H9 (cell line): ENCODE measurements around the gene SPIB. TPM values are rescaled to one million over a fixed set of nuclear protein-coding genes. Genes with fewer than 3 reads are reported as not detected.

Source experiments
- DNase-seq: peaks from one replicate; pipeline ENCODE4 v3.0.0-alpha.2; 2017
- H2AFZ ChIP-seq: one replicate; pipeline ENCODE4 v1.6.1; 2013; ENCODE audit warnings: mild to moderate bottlenecking, low read length, control low read depth, moderate library complexity
- H2AK5ac ChIP-seq: 2 replicates; pipeline ENCODE4 v1.6.1; 2013; ENCODE audit warnings: low read length, control low read depth, mixed read lengths; ENCODE audit not compliant: insufficient read length
- H2BK120ac ChIP-seq: one replicate; pipeline ENCODE4 v1.6.1; 2013; ENCODE audit warnings: low read depth, mild to moderate bottlenecking, low read length, control low read depth, inconsistent platforms; ENCODE audit not compliant: poor library complexity, severe bottlenecking
- H2BK12ac ChIP-seq: 2 replicates; pipeline ENCODE4 v1.6.1; 2013; ENCODE audit warnings: low read length, control low read depth, mixed read lengths, low read depth; ENCODE audit not compliant: insufficient read length
- H2BK15ac ChIP-seq: 2 replicates; pipeline ENCODE4 v1.6.1; 2013; ENCODE audit warnings: low read depth, low read length, control low read depth
- H2BK20ac ChIP-seq: one replicate; pipeline ENCODE4 v1.6.1; 2013; ENCODE audit warnings: low read depth, mild to moderate bottlenecking, low read length, control low read depth, inconsistent platforms; ENCODE audit not compliant: poor library complexity, severe bottlenecking
- H2BK5ac ChIP-seq: 2 replicates; pipeline ENCODE4 v1.6.1; 2013; ENCODE audit warnings: low read length, control low read depth, mixed read lengths; ENCODE audit not compliant: insufficient read length
- H3K14ac ChIP-seq: 2 replicates; pipeline ENCODE4 v1.6.1; 2013; ENCODE audit warnings: low read length, control low read depth; ENCODE audit not compliant: insufficient read depth
- H3K18ac ChIP-seq: 2 replicates; pipeline ENCODE4 v1.6.1; 2013; ENCODE audit warnings: low read depth, mild to moderate bottlenecking, mixed read lengths, low read length, control low read depth; ENCODE audit not compliant: insufficient read length
- H3K23ac ChIP-seq: 2 replicates; pipeline ENCODE4 v1.6.1; 2013; ENCODE audit warnings: low read length, control low read depth, mixed read lengths, low read depth; ENCODE audit not compliant: insufficient read length
- H3K23me2 ChIP-seq: 2 replicates; pipeline ENCODE4 v1.6.1; 2013; ENCODE audit warnings: low read depth, mild to moderate bottlenecking, mixed read lengths, low read length, control low read depth; ENCODE audit not compliant: insufficient read length, poor library complexity, severe bottlenecking
- H3K27ac ChIP-seq: 2 replicates; pipeline ENCODE4 v1.5.1; 2013; ENCODE audit warnings: low read length, control low read depth, mixed read lengths, low read depth; ENCODE audit not compliant: insufficient read length
- H3K27me3 ChIP-seq: 2 replicates; pipeline ENCODE4 v1.6.1; 2013; ENCODE audit warnings: low read length, control low read depth, inconsistent platforms; ENCODE audit not compliant: insufficient read depth
- H3K4ac ChIP-seq: 2 replicates; pipeline ENCODE4 v1.6.1; 2013; ENCODE audit warnings: low read depth, mild to moderate bottlenecking, control low read depth, inconsistent platforms, low read length, moderate library complexity
- H3K4me1 ChIP-seq: 2 replicates; pipeline ENCODE4 v1.6.1; 2013; ENCODE audit warnings: low read length, control low read depth, inconsistent platforms; ENCODE audit not compliant: insufficient read depth
- H3K4me2 ChIP-seq: 2 replicates; pipeline ENCODE4 v1.6.1; 2013; ENCODE audit warnings: low read length, control low read depth, mixed read lengths; ENCODE audit not compliant: insufficient read length, insufficient read depth
- H3K56ac ChIP-seq: 2 replicates; pipeline ENCODE4 v1.6.1; 2013; ENCODE audit warnings: low read depth, mild to moderate bottlenecking, mixed read lengths, low read length, control low read depth; ENCODE audit not compliant: insufficient read length
- H3K79me1 ChIP-seq: 2 replicates; pipeline ENCODE4 v1.6.1; 2013; ENCODE audit warnings: low read depth, mild to moderate bottlenecking, moderate library complexity, low read length, control low read depth, inconsistent platforms; ENCODE audit not compliant: insufficient read depth, poor library complexity, severe bottlenecking
- H3K79me2 ChIP-seq: 2 replicates; pipeline ENCODE4 v1.6.1; 2013; ENCODE audit warnings: low read length, control low read depth, inconsistent platforms; ENCODE audit not compliant: insufficient read depth
- H3K9ac ChIP-seq: 2 replicates; pipeline ENCODE4 v1.6.1; 2013; ENCODE audit warnings: low read length, control low read depth, mixed read lengths; ENCODE audit not compliant: insufficient read length; ENCODE audit errors: extremely low read depth
- H3K9me3 ChIP-seq: one replicate; pipeline ENCODE4 v1.6.1; 2013; ENCODE audit warnings: low read depth, low read length, inconsistent platforms; ENCODE audit not compliant: control insufficient read depth
- H3T11ph ChIP-seq: one replicate; pipeline ENCODE4 v1.6.1; 2013; ENCODE audit warnings: mild to moderate bottlenecking, low read length, control low read depth, inconsistent platforms
- H4K20me1 ChIP-seq: one replicate; pipeline ENCODE4 v1.6.1; 2013; ENCODE audit not compliant: control insufficient read depth, insufficient read length, insufficient read depth
- H4K5ac ChIP-seq: 2 replicates; pipeline ENCODE4 v1.6.1; 2013; ENCODE audit warnings: low read depth, mild to moderate bottlenecking, mixed read lengths, low read length, control low read depth; ENCODE audit not compliant: insufficient read length
- H4K8ac ChIP-seq: replicated peaks from 2 replicates; pipeline ENCODE4 v1.6.1; 2013; ENCODE audit warnings: low read length, control low read depth, mixed read lengths, low read depth; ENCODE audit not compliant: insufficient read length
- H4K91ac ChIP-seq: 2 replicates; pipeline ENCODE4 v1.6.1; 2013; ENCODE audit warnings: low read depth, mild to moderate bottlenecking, moderate library complexity, mixed read lengths, low read length, control low read depth; ENCODE audit not compliant: insufficient read length
- H3K27ac Mint-ChIP-seq, 3 experiments: 2 replicates in 2 of 3; 3 replicates in 1 of 3; pipeline ENCODE4 v1.8.0; 2020 to 2021; ENCODE audit warnings: mixed read lengths in 3 of 3, mild to moderate bottlenecking in 1 of 3, moderate library complexity in 1 of 3
- H3K27me3 Mint-ChIP-seq: 2 replicates; pipeline ENCODE4 v1.8.0; 2021; ENCODE audit warnings: low read depth, mild to moderate bottlenecking, moderate library complexity, mixed read lengths
- H3K36me3 Mint-ChIP-seq, 3 experiments: 2 replicates in 2 of 3; 3 replicates in 1 of 3; pipeline ENCODE4 v1.8.0; 2020 to 2021; ENCODE audit warnings: low read depth in 3 of 3, mixed read lengths in 3 of 3; ENCODE audit not compliant: insufficient read depth in 1 of 3
- H3K4me1 Mint-ChIP-seq, 2 experiments: 2 replicates each; pipeline ENCODE4 v1.8.0; 2020; ENCODE audit warnings: mixed read lengths in 2 of 2
- H3K4me3 Mint-ChIP-seq, 2 experiments: 2 replicates in 1 of 2; 3 replicates in 1 of 2; pipeline ENCODE4 v1.8.0; 2020 to 2021; ENCODE audit warnings: mild to moderate bottlenecking in 2 of 2, mixed read lengths in 2 of 2, moderate library complexity in 1 of 2
- H3K9me3 Mint-ChIP-seq, 2 experiments: 2 replicates in 1 of 2; 3 replicates in 1 of 2; pipeline ENCODE4 v1.8.0; 2020; ENCODE audit warnings: mild to moderate bottlenecking in 2 of 2, mixed read lengths in 2 of 2, moderate library complexity in 1 of 2
- WGBS: extraction: QIAGEN DNeasy Blood & Tissue Kit; methylation state at CpG from one replicate; pipeline ENCODE4 v1.1.7; 2013; ENCODE audit warnings: missing lambda C conversion rate, low lambda C conversion rate, mixed read lengths; ENCODE audit not compliant: insufficient read length; ENCODE audit errors: extremely low coverage; 5-methylcytosine and 5-hydroxymethylcytosine counted together
- total RNA-seq: library from RNA; stranded (reverse); gene quantifications from 2 replicates; pipeline ENCODE4 v1.2.1, GENCODE V29; 2021
- TF ChIP-seq, protein P1 (sequence below): fragments of 200-600 bp; sonication (generic); conservative IDR thresholded peaks from 3 replicates; pipeline ENCODE4 v1.8.0; 2021; ENCODE audit warnings: antibody characterized with exemption, mild to moderate bottlenecking

Gene SPIB
- total RNA-seq, 1 experiment from 2014 or later, result 33.3 TPM

DNA sequence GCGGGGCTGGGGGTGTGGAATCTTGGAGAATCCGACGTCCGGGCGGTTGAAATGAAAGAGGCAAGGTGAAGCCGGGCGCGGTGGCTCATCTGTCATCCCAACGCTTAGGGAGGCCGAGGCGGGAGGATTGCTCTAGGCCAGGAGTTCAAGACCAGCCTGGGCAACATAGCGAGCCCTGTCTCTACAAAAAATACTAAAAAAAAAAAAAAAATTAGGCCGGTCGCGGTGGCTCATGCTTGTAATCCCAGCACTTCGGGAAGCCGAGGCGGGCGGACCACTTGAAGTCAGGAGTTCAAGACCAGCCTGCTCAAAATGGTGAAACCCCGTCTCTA lies 58.1 kb downstream of the SPIB start:
- no peak overlapping the region for H3T11ph ChIP-seq
- H2BK15ac ChIP-seq, result no peak overlapping the region
- H2BK5ac ChIP-seq, result no peak overlapping the region
- Mint-ChIP-seq H3K9me3 (peaks cover 10 to 21% of the 10 kb centered on the region in 2 experiments), H3K27me3 (peaks cover 2% of the 10 kb centered on the region; the same call in 1 of the 2 replicates), H3K4me1 (peaks cover 8 to 21% of the 10 kb centered on the region in 2 experiments), H3K36me3 (peaks cover 32 to 39% (median 36%) of the 10 kb centered on the region in 3 experiments), H3K4me3 (peak overlapping the region; percentile 96 to 99), H3K27ac (peak overlapping the region; percentile 98 to 99 (median 98))
- H2BK12ac ChIP-seq, result no peak overlapping the region
- no peaks in the 10 kb centered on the region for H3K27me3 ChIP-seq
- no CpG with 5 or more reads among the region's 20 CpGs for WGBS
- H4K5ac ChIP-seq, result no peak overlapping the region
- DNase-seq, result no peak
- no peak overlapping the region for H3K27ac ChIP-seq
- no peak overlapping the region for H3K9ac ChIP-seq
- no peak overlapping the region for H2BK20ac ChIP-seq
- H3K14ac ChIP-seq, result no peak overlapping the region
- H4K20me1 ChIP-seq, result no peaks in the 10 kb centered on the region
- H3K23me2 ChIP-seq, result no peaks in the 10 kb centered on the region
- H4K8ac ChIP-seq, result no peak overlapping the region
- H3K4ac ChIP-seq, result no peak overlapping the region
- H3K9me3 ChIP-seq, result peaks cover 7% of the 10 kb centered on the region
- no peak overlapping the region for H2BK120ac ChIP-seq
- no peak overlapping the region for H2AK5ac ChIP-seq
- H3K79me2 ChIP-seq, result peaks cover 5% of the 10 kb centered on the region; the same call in 1 of the 2 replicates
- H3K56ac ChIP-seq, result no peak overlapping the region
- peak overlapping the region; percentile 42 for H3K4me2 ChIP-seq
- no peak overlapping the region for H3K23ac ChIP-seq
- H3K79me1 ChIP-seq, result peaks cover 9% of the 10 kb centered on the region
- TF ChIP-seq, protein P1, sequence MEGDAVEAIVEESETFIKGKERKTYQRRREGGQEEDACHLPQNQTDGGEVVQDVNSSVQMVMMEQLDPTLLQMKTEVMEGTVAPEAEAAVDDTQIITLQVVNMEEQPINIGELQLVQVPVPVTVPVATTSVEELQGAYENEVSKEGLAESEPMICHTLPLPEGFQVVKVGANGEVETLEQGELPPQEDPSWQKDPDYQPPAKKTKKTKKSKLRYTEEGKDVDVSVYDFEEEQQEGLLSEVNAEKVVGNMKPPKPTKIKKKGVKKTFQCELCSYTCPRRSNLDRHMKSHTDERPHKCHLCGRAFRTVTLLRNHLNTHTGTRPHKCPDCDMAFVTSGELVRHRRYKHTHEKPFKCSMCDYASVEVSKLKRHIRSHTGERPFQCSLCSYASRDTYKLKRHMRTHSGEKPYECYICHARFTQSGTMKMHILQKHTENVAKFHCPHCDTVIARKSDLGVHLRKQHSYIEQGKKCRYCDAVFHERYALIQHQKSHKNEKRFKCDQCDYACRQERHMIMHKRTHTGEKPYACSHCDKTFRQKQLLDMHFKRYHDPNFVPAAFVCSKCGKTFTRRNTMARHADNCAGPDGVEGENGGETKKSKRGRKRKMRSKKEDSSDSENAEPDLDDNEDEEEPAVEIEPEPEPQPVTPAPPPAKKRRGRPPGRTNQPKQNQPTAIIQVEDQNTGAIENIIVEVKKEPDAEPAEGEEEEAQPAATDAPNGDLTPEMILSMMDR, result no peak
- no peak overlapping the region for H4K91ac ChIP-seq
- no peak overlapping the region for H3K18ac ChIP-seq
- no peak overlapping the region for H2AFZ ChIP-seq
- peaks cover 4% of the 10 kb centered on the region; the same call in 1 of the 2 replicates for H3K4me1 ChIP-seq
